ENCODE data around the gene UBE2G2. TPM values are rescaled to one million over a fixed set of nuclear protein-coding genes. Genes with fewer than 3 reads are reported as not detected.
A peak's percentile ranks its signal among the peaks of the same experiment; 100 is the strongest.

Gene UBE2G2, protein sequence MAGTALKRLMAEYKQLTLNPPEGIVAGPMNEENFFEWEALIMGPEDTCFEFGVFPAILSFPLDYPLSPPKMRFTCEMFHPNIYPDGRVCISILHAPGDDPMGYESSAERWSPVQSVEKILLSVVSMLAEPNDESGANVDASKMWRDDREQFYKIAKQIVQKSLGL
- total RNA-seq (ENCODE audit: insufficient read depth, low replicate concordance) = 92.2 TPM

DNA sequence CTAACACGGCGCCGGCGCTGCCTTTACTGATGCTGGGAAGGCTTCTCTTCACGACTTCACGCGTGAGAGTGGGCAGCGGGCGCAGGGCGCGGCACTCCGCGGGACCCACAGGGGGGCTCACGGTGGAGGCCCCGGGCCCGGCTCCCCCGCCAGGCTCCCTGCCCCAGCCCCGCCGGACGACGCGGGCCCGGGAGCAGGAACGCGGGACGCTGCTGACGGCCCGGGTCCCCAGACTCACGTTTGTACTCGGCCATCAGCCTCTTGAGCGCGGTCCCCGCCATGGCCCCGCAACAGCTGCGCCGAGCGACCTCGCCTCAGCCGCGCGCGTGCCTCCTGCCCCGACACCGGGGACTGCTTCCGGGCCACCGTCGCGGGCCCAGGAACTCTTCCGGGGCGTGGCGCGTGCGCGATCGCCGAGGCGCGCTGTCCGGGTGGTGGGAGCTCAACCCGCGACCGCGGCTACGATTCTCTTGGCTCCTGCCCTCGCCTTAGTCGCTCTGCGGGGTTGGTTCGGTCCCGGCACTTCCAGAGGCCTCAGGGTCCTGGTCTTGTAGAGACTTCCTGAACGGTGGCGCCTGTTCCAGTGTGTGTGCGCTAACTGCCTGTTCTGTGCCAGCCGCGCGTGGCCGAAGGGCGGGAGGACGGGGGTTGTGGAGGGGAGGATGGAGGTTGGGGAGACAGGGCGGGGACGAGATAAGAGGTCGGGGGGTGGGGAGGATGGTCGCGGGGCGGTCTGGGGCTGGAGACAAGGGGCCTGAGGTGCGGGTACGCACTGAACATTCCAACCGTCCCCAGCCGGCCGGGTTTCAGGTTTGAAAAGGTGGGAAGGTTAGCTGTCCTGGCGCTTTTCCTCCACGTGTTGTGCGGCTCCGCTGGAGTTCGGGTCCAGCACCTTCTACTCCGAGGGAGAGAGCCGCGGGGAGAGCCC lies at the start of gene UBE2G2:
Gene UBE2G2 (minus strand): TSS at position 353 of the 928 bp plus-strand sequence. CDS start 72 bp downstream, at position 281.
- DNase-seq (ENCODE audit: low spot score) = peak; percentile 82

DNA sequence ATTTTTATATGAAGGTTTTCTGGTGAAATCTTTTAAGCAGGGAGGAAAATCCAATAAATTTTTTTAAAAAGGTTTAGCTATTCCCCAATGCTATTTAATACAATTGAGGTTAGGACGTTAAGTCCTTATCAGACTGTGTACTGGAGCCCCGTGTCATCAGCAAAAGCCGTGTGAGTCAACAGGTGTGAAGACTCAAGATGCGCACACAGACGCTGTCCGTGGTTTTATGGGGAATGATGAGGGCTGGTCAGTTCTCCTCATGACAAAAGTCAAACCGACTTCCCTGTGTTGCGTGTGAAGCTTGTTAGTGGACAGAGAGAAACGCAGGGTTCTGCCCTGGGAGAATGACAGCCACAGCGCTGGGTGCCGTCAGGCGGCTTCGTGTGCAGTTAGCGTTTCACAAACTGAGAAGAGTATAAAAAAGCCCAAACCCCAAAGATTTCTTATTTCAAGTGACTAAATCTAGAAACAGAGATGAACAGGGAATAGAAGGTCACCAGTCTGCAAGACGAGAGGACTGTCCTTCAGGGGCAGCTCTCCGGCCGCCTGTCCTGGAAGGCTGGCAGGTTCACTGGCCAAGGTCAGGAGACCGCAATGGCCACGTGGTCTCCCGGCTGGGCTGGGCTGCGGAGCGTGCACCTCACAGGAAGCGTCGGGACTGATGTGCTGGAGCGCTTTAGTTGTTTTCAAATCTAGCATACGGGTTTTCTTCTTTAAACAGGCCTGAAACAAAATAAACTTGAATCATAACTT lies 49.5 kb upstream of the UBE2G2 start:
- DNase-seq (ENCODE audit: low spot score) = no peak

DNA sequence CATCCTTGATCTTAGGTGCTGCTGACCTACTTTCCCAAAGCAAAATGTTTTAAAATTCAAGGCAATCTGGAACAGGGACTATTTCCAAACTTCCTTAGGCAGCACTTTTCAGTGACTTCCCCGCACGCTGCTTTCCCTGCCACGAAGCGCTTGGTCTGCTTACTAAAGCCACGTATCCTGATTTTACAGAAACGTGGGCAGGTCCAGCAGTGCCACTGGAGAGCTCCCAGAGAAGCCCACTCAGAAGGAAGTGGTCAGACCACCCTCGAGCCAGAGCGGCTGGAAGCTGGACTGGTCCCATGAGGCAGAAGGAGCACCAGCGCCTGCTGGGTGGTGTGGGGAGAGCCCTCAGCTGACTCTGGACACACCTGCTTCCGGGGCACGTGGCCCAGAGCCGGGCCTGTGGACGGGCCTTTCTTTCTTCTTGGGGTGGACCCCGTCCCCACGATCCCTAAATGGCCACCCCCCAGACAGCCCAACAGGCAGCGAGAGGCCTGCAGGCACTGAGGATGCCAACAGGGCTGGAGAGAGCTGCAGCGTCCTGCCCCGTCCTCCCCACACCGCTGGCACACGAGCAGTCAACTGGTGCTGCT lies 48.7 kb upstream of the UBE2G2 start:
- no peak for DNase-seq (ENCODE audit: low spot score)

DNA sequence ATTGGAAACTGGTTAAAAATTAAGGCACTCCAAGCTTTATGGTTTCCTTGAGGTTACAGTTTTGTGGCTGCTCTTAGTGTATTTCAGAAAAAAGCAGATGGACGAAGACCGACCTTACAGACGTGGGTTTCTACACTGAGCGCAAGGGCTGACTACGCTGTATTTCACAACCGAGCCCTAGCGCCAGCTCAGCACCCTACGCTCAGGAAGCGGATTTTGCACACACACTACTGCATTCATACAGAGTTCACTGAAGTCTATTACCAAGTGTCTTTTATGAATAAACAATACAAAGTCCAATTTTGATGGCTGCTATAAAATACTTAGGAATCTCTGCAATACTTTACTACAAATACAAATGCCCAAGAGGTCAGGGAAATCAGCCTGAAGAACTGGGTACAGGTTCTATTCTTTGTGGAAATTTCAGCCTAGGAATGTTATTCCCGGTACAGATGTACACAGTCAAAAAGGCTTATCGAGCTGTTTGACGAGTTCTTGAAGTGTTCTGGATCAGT lies 48.1 kb upstream of the UBE2G2 start:
- no peak for DNase-seq (ENCODE audit: low spot score)

DNA sequence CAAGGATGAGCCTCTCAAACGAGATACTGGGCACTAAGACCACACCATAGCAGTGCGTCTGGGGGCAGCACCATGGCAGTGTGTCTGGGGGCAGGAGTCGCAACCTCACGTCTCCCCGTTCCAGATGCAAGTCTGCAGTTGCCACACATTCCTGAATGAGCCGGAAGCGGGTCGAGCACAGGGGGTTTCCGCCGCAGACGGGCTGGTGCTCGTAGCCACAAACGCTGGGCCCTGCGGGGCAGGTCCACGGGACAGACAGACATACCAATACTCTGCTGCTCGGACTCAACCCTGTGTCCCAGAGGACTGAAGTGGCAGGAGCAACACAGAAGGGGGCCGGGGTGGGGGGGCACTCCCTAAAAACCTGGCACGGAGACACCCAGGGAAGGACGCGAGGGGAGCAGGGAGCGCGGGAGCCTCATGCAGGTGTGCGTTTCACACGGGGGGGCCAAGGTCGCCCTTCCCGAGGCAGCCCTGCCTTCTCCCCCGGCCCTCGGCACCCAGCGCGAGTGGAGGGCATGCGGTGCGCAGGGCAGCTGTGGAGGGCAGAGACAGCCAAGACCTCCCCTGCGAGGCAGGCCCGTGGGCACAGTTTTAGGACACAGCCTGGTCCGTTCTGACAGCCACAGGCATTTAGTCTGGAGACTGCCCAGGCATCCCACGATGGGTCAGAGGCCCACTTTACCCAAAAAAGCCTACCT lies 47.4 kb upstream of the UBE2G2 start:
- no peak for DNase-seq (ENCODE audit: low spot score)

GRCh38 chr21:44847261-44848056 lies 45.8 kb upstream of the UBE2G2 start:
- DNase-seq (ENCODE audit: low spot score) = no peak

DNA sequence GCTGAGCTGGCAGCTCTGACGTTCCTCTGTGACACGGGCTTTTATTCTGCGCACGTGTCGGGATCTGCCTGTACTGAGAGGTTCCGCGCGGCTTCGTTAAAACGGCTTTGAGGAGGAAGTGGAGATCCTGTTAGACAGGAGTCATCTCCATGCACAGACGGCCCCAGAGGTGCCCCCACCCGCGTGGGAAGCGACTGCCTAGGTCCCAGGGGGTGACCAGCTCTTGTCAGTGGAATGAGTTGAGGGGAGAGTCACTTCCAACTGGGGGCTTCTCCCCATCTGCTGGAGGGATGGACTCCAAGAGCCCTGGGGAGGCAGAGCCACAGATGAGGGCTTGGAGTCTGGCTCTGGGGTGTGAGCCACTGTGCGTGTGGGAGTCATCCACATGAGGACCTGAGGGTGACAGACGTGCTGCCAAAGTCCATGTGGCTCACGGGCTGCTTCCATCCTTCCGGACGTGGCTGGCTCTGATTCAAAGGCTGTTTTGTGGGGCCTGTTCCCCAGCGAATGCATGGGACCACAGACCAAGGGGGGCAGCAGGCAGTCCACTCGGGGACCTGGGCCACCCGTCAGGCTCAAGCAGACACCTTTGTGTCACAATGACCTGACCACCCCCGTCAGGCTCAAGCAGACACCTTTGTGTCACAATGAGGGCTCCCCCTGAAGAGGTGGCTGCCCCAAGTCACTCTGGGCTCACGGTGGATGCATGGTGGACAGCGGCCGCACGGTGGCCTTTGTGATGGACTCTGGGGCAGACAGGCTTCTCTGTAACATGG lies 45.1 kb upstream of the UBE2G2 start:
- peak; percentile 71 for DNase-seq (ENCODE audit: low spot score)

DNA sequence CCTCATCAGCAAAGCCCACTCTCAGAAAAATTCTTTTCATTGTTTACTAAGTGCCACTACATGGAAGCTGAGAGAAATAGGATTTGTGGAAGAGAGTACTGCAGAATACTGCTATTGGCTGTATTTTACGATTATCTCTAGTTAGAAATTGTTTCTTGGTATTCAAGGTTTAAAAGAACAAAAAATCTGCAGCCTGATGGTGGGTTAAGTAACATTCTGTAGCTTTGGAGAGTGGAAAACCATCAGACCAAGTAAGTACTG lies 44.5 kb upstream of the UBE2G2 start:
- no peak for DNase-seq (ENCODE audit: low spot score)

DNA sequence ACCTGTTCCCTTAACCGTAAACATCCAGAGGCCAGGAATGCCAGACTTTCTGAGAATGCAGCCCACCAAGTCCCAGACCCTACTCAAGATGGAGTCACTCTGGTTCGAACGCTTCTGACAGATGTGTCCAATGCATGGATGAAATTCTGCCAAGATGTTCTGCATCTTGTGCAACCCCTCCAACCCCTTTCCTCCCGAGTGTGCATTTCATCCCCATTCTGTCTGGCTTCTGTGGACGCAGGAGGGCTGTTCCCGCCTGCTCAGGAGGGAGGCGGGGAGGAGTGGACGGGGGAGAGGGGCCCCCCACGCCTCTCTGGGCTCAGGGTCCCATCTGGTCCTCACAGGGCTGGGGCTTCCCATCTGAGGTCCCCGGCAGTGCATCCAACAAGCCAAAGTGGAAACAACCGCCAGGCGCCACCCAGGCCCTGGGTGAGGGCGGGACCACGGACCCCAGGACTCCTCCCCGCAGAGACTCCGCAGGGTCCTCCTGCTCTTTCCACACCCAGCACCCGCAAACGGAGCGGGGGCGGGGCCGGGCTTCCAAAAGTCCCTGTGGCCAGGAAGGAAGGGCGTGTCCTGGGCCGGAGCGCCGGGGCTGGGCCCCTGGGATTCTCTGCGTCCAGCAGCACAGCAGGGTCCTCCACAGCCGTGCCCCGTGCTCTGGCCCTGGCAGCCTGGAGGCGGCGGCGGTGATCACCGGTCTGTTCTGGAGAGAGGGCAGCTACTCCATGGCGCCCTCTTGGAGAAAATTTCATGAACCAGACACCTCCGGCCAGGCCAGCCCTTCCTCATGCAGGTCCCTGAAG lies 44.0 kb upstream of the UBE2G2 start:
- DNase-seq (ENCODE audit: low spot score) = peak; percentile 85

DNA sequence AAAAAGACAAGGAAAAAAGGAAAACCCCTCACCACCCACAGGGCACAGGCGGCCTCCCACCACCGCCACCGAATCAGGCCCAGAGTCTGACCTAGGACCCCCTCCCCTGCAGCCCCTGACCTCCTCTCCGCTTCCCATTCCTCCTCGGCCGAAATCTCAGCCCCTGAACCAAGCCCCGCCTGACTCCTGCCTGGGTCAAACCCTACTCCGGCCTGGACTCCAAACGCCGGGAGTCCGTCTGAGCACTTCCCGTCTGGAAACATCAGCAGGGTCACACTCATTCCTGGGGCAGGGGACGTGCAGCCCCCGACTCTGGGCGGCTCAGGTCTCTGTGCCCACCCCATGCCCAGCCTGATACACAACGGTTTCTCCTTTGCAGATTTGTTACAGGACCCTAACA lies 42.6 kb upstream of the UBE2G2 start:
- DNase-seq (ENCODE audit: low spot score) = no peak

DNA sequence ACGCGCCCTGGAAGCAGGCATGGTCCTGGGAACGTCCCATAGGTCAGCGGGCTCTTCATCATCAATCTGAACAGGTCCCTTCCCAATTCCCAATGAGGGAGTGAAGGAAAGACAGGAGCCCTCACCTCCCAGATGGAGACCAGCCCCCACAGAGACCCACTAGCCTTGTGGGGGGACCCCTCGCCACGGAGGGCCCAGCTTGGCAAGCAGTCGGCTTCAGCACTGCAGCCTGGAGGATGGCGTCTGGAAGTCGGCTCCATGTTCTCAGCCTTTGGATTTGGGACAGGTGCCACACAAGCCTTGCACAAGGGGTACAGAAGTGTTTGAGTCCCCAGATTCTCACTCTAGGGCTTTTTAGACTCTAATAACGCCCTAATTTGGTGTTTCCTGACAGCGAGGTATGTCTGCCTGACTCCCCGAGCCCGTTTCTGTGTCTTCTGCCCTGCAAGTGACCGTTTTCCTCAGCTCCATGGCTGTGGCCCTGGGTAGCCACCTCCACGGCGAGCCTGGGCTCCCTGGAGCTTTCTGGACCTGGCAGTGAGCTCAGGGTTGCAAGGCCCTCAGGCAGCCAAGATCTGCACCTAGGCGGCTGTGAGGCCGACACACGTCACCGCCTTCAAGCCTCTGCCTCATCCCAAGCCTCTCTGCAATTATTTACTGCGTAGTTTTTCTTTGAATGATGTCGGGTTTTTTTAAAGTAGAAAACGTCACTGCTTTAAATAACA lies 41.3 kb upstream of the UBE2G2 start:
- DNase-seq (ENCODE audit: low spot score) = no peak

DNA sequence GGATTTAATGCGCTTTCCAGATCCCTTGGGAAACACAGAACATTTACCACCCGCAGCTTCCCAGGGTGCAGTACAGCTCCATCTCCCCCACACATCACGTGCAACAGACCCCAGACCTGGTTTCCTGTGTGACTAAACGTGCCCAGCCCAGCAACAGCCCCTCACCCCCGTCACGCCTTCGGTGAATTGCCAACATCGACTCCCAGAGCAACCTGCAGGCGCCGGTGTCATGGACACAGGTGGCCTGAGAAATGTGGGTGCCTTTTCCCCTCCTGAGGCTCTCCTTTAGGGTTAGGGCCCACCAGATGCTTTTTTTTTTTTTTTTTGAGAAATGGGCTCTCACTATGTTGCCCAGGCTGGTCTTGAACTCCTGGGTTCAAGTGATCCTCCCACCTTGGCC lies 40.5 kb upstream of the UBE2G2 start:
- no peak for DNase-seq (ENCODE audit: low spot score)

DNA sequence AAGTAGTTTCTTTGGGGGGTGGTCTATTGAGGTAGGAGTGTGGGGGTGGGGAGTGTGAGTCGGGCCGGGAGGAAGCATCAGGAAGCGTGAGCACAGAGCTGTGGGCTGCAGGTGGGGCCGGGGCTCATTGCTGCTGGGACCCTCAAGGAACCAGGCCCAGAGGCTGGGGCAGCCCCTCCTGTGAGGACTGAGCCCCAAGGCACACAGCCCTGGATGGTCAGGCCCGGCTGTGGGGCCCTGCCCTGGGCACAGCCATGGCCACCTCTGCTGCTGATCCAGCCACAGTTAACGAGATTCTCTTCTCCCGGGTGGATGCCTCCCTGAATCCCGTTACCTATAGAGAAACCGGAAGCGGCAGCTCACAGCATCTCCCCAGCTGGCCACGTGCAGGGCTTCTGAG lies 39.2 kb upstream of the UBE2G2 start:
- DNase-seq (ENCODE audit: low spot score) = no peak

DNA sequence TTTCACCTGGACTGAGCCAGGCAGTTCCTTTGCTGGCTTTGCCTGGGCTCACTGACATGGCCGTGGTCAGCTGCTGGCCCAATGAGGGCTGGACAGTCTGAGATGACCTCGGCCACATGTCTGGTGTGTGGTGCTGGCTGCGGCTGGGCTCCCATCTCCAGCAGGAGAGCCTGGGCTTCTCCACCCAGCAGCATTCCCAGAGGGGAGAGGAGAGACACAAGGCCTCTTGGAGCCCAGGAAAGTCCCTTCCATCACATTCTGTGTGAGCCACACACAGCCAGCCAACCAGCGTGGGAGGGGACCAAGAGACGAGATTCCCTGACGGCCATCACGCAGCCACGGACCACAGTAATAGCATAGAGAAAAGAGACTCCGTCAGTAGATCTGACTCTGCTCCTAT lies 37.3 kb upstream of the UBE2G2 start:
- DNase-seq (ENCODE audit: low spot score) = no peak

DNA sequence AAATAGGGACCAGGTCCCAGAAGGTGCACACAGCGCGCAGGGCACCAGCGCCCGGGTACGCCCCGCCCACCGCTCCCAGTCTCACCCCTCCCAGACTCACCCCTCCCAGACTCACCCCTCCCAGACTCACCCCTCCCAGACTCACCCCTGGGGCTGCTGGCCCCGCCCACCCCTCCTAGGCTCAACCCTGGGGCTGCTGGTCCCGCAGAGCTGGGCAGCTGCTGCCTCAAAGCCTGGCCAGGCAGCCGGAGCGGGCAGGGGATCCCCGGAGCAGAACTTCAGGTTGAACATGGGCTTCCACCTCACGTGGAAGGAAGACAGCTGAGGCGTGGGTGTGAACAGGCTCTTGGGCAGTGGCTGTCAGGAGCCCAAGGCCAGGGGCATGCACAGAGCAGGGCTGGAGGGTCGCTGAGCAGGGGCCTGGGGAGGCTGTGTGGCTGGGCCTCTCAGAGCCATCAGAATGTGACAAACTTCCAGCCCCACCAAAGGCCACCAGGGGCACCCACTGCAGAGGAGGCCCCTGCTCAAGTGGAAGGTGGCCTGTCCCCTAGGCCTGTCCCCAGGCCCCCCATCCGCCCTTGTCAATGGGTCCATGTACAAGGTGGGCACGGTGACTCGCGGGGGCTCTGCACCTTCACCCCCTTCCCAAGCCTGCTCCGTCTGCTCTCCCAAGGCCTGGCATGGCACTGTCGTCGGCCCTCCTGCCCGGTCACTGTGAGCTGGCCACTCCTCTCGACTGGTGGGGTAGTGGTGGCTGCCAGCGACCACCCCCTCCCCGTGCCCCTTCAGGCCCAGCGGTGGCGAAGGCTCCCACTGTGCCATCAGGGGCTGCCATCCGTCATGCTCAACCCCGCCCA lies 36.6 kb upstream of the UBE2G2 start:
- DNase-seq (ENCODE audit: low spot score) = no peak

DNA sequence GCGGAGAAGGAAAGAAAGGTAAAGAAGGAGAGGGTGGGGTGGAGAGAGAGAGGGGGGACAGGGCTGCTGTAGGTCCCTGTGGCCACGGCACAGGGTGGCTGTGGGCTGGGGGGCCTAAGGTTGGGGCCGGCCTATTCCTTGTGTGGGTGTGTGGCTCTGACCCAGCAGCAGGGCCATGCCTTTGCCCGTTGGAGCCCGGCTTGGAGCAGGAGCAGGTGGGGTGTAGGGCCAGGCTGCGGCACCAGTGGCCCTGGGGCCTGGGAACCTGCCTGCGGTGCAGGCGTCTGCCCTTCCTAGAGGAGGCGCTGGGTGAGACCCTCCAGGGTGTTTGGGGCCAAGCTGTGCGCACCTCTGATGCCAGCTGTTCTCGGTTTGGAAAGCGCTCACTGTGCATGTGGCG lies 35.9 kb upstream of the UBE2G2 start:
- DNase-seq (ENCODE audit: low spot score) = no peak

Data from umbilical cord (tissue), 2 donors.